Activated T-helper 17 cell treated with anti-CD3 and anti-CD28 coated beads, Interleukin-2, amount 50 U/mL, for 72 hours (primary cell): ENCODE measurements around the gene ARIH2. TPM values are rescaled to one million over a fixed set of nuclear protein-coding genes. Genes with fewer than 3 reads are reported as not detected.
A peak's percentile ranks its signal among the peaks of the same experiment; 100 is the strongest.

Source experiments
- ATAC-seq: fragments of 150-1000 bp; cut with Tn5 transposase; replicated peaks from 2 replicates; pipeline ENCODE4 v1.10.0; 2021; ENCODE audit warnings: mild to moderate bottlenecking, moderate library complexity
- H3K27ac Mint-ChIP-seq: one replicate; pipeline ENCODE4 v1.8.0; 2022; ENCODE audit warnings: mixed read lengths
- H3K27me3 Mint-ChIP-seq: one replicate; pipeline ENCODE4 v1.8.0; 2022; ENCODE audit warnings: mixed read lengths
- H3K36me3 Mint-ChIP-seq: one replicate; pipeline ENCODE4 v1.8.0; 2022; ENCODE audit warnings: low read depth, mild to moderate bottlenecking, mixed read lengths
- H3K4me1 Mint-ChIP-seq: one replicate; pipeline ENCODE4 v1.8.0; 2022; ENCODE audit warnings: mixed read lengths
- H3K4me3 Mint-ChIP-seq: one replicate; pipeline ENCODE4 v1.8.0; 2022; ENCODE audit warnings: mild to moderate bottlenecking, mixed read lengths
- H3K9me3 Mint-ChIP-seq: one replicate; pipeline ENCODE4 v1.8.0; 2022; ENCODE audit warnings: mixed read lengths
- total RNA-seq, 2 donors: library from RNA; stranded (reverse); gene quantifications; one replicate each; pipeline ENCODE4 v1.2.3, GENCODE V29; 2022

The ARIH2 gene
- total RNA-seq, 2 donors from 2014 or later = 107 to 158 TPM

DNA sequence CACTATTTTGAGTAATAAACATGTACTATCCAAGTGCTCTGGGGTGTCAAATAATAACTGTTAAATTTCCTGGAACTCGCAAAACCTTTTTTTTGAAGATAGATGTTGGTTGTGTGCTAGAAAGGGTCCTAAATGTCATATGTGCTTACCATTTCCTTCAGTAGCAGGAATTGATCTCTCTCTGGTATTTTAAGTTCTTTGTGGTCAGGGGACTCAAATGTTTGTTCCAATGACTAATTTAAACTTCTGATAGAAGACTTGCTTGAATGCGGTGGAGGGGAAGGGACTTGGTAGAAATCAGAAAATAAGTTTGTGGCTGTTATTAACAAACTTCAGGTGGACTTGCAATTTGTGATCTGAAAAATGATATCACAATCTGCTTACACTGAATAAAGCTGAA lies 26.8 kb downstream of the ARIH2 start:
- H3K4me3 Mint-ChIP-seq = peak overlapping the region; percentile 54
- H3K27ac Mint-ChIP-seq = peak overlapping the region; percentile 82

GRCh38 chr3:48945891-48946549 lies 27.4 kb downstream of the ARIH2 start:
- Mint-ChIP-seq H3K27me3 (no peaks in the 10 kb centered on the region), H3K9me3 (no peaks in the 10 kb centered on the region), H3K4me3 (peak overlapping the region; percentile 54), H3K36me3 (peaks cover 59% of the 10 kb centered on the region), H3K27ac (peak overlapping the region; percentile 82), H3K4me1 (peaks cover 14% of the 10 kb centered on the region)
- peak; percentile 72 for ATAC-seq

More for the DNA sequence above, 26.8 kb downstream of the ARIH2 start:
- ATAC-seq = peak; percentile 73
- H3K27me3 Mint-ChIP-seq = no peaks in the 10 kb centered on the region
- H3K4me1 Mint-ChIP-seq = peaks cover 14% of the 10 kb centered on the region
- H3K36me3 Mint-ChIP-seq = peaks cover 61% of the 10 kb centered on the region
- H3K9me3 Mint-ChIP-seq = no peaks in the 10 kb centered on the region

DNA sequence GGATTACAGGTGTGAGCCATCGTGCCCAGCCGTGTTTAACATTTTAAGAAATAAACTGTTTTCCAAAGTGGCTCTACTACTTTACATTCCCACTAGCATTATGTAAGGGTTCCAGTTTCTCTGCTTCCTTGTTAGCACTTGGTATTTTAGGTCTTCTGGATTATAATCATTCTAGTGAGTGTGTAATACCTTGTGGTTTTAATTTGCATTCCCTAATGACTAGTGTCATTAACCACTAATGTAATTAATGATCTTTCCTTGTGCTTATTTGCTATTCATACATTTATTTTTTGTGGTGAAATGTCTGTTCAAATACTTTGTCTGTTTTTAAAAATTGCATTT lies 30.7 kb downstream of the ARIH2 start:
- Mint-ChIP-seq H3K9me3 (no peaks in the 10 kb centered on the region), H3K4me1 (peaks cover 20% of the 10 kb centered on the region), H3K4me3 (no peak overlapping the region), H3K27ac (no peak overlapping the region), H3K27me3 (no peaks in the 10 kb centered on the region), H3K36me3 (peaks cover 67% of the 10 kb centered on the region)
- ATAC-seq = no peak

- peaks cover 67% of the 10 kb centered on the region for H3K36me3 Mint-ChIP-seq
Observed at GRCh38 chr3:48950051-48950450, 31.4 kb downstream of the ARIH2 start.

DNA sequence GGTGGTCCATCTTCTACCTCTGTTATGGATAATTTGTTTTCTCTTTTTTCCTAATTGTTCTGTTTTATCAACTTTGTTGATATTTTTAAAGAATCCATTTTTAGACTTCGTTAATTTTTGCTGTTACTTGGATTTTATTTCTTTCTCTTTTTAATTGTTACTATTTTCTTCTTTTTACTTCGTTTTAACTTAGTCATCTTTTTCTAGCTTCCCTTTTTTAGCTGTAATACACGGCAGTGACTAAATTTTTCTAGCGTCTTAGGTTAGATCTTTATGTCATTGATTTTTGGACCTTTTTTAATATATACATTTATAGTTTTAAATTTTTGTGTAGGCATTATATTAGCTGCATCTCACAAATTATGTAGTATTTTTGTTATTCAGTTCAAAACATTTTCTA lies 33.1 kb downstream of the ARIH2 start:
- H3K4me1 Mint-ChIP-seq = peaks cover 6% of the 10 kb centered on the region
- no peak overlapping the region for H3K27ac Mint-ChIP-seq
- H3K4me3 Mint-ChIP-seq = no peak overlapping the region
- peaks cover 60% of the 10 kb centered on the region for H3K36me3 Mint-ChIP-seq
- no peaks in the 10 kb centered on the region for H3K27me3 Mint-ChIP-seq
- ATAC-seq = no peak
- no peaks in the 10 kb centered on the region for H3K9me3 Mint-ChIP-seq

More at GRCh38 chr3:48950051-48950450, 31.4 kb downstream of the ARIH2 start:
- H3K4me1 Mint-ChIP-seq = peaks cover 13% of the 10 kb centered on the region
- H3K9me3 Mint-ChIP-seq = no peaks in the 10 kb centered on the region
- ATAC-seq = no peak
- H3K4me3 Mint-ChIP-seq = no peak overlapping the region
- no peaks in the 10 kb centered on the region for H3K27me3 Mint-ChIP-seq
- H3K27ac Mint-ChIP-seq = no peak overlapping the region

DNA sequence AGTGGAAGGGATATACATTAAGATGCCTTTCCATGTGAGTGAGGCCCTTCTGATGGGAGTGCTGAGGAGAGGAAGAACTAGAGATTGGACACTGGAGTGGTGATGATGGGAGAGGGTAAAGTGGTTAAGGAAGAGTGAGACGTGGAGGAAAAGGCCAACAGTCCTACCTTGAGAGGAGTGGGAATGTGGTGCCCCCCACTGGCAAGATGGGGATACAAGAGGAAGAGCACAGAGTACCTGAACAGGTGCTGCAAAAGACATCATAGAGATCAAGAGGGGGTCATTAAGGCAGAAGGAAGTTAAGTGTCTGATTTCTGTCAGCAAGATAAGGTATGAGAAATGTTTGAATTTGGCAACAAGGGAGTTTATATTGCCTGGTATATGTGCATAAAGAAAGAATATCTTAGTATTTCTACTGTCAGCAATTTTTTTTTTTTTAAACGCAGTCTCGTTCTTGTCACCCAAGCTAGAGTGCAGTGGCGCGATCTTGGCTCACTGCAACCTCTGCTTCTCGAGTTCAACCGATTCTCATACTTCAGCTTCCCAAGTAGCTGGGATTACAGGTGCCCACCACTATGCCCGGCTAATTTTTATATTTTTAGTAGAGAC lies 34.0 kb downstream of the ARIH2 start:
- no peak overlapping the region for H3K4me3 Mint-ChIP-seq
- H3K27ac Mint-ChIP-seq = peak overlapping the region; percentile 2
- ATAC-seq = peak; percentile 74
- H3K27me3 Mint-ChIP-seq = no peaks in the 10 kb centered on the region
- H3K9me3 Mint-ChIP-seq = no peaks in the 10 kb centered on the region
- H3K36me3 Mint-ChIP-seq = peaks cover 65% of the 10 kb centered on the region
- peaks cover 6% of the 10 kb centered on the region for H3K4me1 Mint-ChIP-seq

DNA sequence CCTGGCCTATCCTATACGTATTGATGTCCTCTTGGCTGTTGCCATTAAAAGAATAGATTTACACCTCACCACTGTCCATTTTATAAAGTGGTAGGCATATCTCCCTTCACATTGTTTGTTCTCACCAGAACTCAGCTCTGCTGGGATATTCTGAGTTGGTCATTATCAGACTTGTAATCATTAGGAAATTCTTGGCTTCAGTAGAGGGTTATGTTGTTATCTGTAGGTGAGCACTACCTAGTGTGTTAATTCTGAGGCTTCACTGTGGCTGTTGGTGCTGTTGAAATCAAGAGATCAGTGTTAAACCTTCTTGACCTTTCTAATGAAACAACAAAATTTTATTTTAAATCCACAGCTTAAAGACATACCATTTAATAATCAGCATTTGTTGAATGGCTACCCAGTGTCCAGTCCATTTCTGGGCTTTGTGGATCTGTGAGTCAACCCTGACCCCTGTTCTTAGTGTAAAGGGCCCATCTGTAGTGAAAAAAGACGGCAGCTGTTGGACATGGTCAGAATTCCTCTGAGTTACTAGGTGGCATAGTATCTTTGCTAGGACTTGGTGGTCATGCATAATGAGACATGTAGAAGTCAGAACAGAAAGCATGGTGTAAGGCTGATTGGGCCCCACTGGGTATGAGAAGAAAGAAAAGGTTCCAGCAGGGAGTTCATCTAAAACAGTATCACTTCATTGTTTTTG lies 38.5 kb downstream of the ARIH2 start:
- no peaks in the 10 kb centered on the region for H3K27me3 Mint-ChIP-seq
- H3K4me1 Mint-ChIP-seq = peaks cover 10% of the 10 kb centered on the region
- peaks cover 80% of the 10 kb centered on the region for H3K36me3 Mint-ChIP-seq
- H3K27ac Mint-ChIP-seq = peak overlapping the region; percentile 33
- H3K9me3 Mint-ChIP-seq = no peaks in the 10 kb centered on the region
- no peak for ATAC-seq
- no peak overlapping the region for H3K4me3 Mint-ChIP-seq

DNA sequence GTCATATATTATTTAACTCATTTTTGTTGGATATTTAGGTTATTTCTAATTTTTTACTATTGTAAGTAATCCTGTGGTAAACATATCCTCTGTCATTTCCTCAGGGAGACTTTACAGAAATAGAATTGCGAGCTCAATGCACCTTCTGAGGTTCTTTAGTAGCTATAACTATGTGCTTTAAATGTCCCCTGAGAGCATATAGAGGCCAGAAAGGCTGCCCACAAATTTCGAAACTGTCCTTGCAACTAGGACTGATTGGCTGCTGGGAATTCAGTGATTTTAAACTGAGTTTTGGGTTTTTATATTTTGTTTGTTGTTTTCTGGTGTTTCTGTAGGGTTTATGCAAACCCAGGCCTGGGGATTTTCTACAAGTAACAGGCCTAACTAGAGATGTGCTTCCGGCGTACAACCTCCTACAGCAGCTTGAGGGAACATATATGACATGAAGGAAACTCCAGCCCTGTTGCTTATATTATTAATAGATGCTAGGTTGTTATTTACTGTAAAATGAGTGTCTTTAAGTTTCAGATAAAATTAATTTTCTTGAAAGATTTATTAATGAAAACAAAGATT lies 42.3 kb downstream of the ARIH2 start:
- H3K27ac Mint-ChIP-seq = no peak overlapping the region
- H3K4me1 Mint-ChIP-seq = peaks cover 6% of the 10 kb centered on the region
- H3K9me3 Mint-ChIP-seq = no peaks in the 10 kb centered on the region
- no peaks in the 10 kb centered on the region for H3K27me3 Mint-ChIP-seq
- ATAC-seq = no peak
- H3K36me3 Mint-ChIP-seq = peaks cover 80% of the 10 kb centered on the region
- H3K4me3 Mint-ChIP-seq = no peak overlapping the region

DNA sequence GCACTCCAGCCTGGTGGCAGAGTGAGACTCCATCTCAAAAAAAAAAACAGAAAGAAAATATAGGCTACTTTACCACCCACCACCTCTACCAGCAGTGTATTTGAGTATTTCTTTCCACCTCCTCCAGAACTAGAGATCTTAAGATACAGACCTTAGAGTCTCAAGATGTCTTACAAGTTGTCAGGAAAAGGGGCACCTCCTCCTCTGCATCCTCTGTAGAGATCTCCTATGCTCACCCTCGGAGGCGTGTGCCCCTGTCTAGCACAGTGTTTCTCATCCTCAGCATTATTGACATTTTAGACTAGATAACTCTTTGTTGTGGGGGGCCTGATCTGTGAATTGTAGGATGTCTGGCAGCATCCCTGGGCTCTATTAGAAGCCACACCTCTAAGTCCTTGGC lies 43.7 kb downstream of the ARIH2 start:
- H3K4me1 Mint-ChIP-seq = peaks cover 19% of the 10 kb centered on the region
- peaks cover 87% of the 10 kb centered on the region for H3K36me3 Mint-ChIP-seq
- no peaks in the 10 kb centered on the region for H3K9me3 Mint-ChIP-seq
- H3K4me3 Mint-ChIP-seq = no peak overlapping the region
- peak overlapping the region; percentile 16 for H3K27ac Mint-ChIP-seq
- H3K27me3 Mint-ChIP-seq = no peaks in the 10 kb centered on the region
- ATAC-seq = no peak

GRCh38 chr3:48962939-48963338 lies 44.3 kb downstream of the ARIH2 start:
- no peak for ATAC-seq
- H3K4me3 Mint-ChIP-seq = no peak overlapping the region
- H3K36me3 Mint-ChIP-seq = peaks cover 87% of the 10 kb centered on the region
- peaks cover 19% of the 10 kb centered on the region for H3K4me1 Mint-ChIP-seq
- H3K9me3 Mint-ChIP-seq = no peaks in the 10 kb centered on the region
- peak overlapping the region; percentile 16 for H3K27ac Mint-ChIP-seq
- H3K27me3 Mint-ChIP-seq = no peaks in the 10 kb centered on the region

- Mint-ChIP-seq H3K36me3 (peaks cover 89% of the 10 kb centered on the region), H3K9me3 (no peaks in the 10 kb centered on the region), H3K27me3 (no peaks in the 10 kb centered on the region), H3K4me3 (no peak overlapping the region), H3K27ac (no peak overlapping the region), H3K4me1 (peaks cover 19% of the 10 kb centered on the region)
- no peak for ATAC-seq
Observed at GRCh38 chr3:48963591-48963990, 44.9 kb downstream of the ARIH2 start.

DNA sequence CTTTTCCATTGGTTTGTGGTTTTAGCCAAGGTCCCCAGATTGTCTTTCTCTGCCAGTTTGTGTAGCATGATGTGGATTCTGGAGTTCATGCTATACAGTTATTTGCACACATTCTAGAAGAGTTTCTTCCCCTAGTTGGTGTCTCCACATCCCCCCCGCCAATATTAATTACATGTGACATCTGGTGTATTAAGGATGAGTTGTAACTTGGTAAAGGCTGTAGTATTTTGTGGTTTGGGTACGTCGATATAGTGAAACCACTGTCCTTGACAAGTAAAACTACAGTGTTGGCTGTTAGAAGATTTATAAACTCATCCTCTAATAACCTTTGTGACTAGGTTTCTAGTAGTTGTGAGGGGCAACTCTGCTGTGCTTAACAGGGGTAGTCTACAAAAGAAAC lies 47.7 kb downstream of the ARIH2 start:
- peak; percentile 60 for ATAC-seq
- Mint-ChIP-seq H3K36me3 (peaks cover 100% of the 10 kb centered on the region), H3K4me3 (peak overlapping the region; percentile 75), H3K27me3 (no peaks in the 10 kb centered on the region), H3K27ac (peak overlapping the region; percentile 82), H3K4me1 (peaks cover 19% of the 10 kb centered on the region), H3K9me3 (no peaks in the 10 kb centered on the region)

DNA sequence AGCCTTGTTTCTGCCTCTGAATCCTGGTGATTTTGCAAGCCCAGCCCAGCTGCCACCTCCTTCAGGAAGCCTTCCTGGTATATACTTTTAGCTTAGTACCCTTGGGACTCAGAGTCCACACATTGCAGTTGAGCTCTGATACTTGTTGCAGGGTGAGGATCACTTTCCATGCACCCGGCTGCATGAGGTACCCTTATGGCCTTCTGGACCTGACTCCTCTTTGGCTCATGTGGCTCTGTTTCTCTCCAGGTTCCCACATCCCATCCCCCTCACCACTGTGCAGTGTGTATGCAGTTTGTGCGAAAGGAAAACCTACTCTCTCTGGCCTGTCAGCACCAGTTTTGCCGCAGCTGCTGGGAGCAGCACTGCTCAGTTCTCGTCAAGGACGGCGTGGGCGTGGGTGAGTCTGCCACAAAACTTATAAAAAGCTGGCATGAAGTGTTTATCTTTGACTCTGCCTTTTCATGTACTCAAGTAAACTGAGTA lies 48.3 kb downstream of the ARIH2 start:
- Mint-ChIP-seq H3K27ac (peak overlapping the region; percentile 82), H3K9me3 (no peaks in the 10 kb centered on the region), H3K4me1 (peaks cover 15% of the 10 kb centered on the region), H3K4me3 (peak overlapping the region; percentile 75), H3K36me3 (peaks cover 100% of the 10 kb centered on the region), H3K27me3 (no peaks in the 10 kb centered on the region)
- peak; percentile 92 for ATAC-seq

DNA sequence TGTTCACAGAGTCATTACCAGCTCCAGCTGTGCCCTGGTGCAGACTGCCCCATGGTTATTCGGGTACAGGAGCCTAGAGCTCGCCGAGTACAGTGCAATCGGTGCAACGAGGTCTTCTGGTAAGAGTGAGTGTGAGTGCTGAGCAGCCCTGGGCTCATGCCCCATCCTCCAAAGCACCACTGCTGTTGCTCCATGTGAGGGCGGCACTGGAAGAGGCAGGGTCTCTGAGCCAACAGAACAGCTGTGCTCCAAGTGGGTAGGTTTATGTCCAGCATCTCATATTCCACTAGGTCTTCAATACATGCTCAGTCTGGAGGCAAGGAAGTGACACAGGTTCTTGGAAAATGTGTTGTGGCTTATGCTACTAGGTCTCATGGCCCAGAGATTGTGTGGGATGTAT lies 51.9 kb downstream of the ARIH2 start:
- Mint-ChIP-seq H3K27ac (no peak overlapping the region), H3K27me3 (no peaks in the 10 kb centered on the region), H3K4me3 (no peak overlapping the region), H3K36me3 (peaks cover 100% of the 10 kb centered on the region), H3K4me1 (peaks cover 14% of the 10 kb centered on the region), H3K9me3 (no peaks in the 10 kb centered on the region)
- no peak for ATAC-seq
